ENCODE results near the gene TICAM1.

The TICAM1 gene

GRCh38 chr19:4773047-4773640 is 58.4 kb downstream of the TICAM1 start:
- DNase-seq: no peak

GRCh38 chr19:4772566-4772965 is 58.9 kb downstream of the TICAM1 start:
- DNase-seq: no peak

DNA sequence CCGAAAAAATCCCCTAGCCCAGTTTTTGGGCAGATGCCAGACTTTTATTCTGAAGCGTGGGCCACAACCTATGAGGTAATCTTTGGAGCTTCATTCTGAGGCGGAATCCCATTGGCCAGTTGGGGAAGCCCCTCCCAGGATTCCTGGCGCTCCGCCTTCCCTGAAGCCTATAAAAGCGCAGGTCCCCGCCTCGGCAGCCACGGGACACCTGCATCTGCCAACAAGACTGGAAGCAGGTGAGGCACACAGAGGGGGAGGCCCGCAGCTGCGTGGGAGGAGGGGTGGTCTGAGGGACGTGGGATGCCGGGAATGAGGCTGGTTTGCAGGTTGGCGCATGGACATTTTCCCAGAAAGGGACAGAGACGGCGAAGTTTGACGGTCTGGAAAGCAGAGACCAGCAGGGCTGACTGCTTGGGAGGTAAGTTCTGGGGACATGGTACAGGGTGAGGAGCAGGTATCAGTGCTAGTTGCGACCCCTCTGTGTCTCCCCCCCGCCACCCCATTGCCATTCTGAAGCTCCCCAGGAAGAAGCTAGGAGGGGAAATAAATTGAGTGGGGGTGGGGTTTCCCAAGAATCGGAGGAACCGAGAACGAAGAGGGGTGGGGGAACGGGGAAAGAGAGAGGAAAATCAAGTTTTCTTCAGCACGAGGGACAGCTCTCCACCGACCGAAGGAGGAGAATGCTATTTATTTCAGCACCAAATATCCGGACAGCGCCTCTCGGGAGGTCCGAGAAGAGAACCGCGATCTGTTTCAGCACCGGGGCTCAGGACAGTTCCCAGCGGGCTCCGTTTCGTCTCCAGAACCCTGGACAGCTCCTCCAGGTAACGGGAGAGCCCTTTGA is 62.4 kb downstream of the TICAM1 start:
- DNase-seq: peak in 52 of 56 donors; percentile 6 to 89 (median 56)
